ENCODE results near the gene FAM185A.
"Not testable (repeated sequence)": the region's sequence is repeated elsewhere in the genome, so short reads cannot be mapped to it uniquely, and the experiment has no call there.

DNA sequence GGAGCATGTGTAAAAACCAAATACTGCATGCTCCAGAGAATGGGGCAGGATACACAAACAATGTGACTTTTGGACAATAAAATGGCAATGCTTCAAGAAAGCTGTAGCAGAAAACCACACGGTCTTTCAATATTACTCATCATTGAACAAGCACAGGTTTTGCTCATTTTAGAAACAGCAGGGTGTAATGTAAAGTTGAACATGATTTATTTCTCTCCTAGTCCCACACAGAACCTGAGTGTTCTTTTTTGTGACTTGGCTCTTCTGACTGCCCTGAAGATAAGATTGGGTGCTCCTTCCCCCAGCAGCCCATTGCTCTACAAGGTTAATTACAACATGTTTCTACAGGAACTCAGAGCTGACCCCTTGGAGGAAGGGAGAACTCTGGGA lies 35.1 kb upstream of the FAM185A start:
- not testable (repeated sequence) for TF ChIP-seq EZH2 (IDR thresholded peaks at IDR 0.05; ENCODE audit: borderline replicate concordance, low read length)
- TF ChIP-seq, protein P1, sequence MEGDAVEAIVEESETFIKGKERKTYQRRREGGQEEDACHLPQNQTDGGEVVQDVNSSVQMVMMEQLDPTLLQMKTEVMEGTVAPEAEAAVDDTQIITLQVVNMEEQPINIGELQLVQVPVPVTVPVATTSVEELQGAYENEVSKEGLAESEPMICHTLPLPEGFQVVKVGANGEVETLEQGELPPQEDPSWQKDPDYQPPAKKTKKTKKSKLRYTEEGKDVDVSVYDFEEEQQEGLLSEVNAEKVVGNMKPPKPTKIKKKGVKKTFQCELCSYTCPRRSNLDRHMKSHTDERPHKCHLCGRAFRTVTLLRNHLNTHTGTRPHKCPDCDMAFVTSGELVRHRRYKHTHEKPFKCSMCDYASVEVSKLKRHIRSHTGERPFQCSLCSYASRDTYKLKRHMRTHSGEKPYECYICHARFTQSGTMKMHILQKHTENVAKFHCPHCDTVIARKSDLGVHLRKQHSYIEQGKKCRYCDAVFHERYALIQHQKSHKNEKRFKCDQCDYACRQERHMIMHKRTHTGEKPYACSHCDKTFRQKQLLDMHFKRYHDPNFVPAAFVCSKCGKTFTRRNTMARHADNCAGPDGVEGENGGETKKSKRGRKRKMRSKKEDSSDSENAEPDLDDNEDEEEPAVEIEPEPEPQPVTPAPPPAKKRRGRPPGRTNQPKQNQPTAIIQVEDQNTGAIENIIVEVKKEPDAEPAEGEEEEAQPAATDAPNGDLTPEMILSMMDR (conservative IDR thresholded peaks at IDR 0.05 in 1 of 2, IDR thresholded peaks at IDR 0.05 in 1 of 2; ENCODE audit: extremely low read depth in 1 of 2, insufficient read depth in 1 of 2, low read depth in 1 of 2, low read length in 2 of 2): not testable (repeated sequence)
